Lung (tissue), 12 donors: ENCODE results near the gene CCS. TPM values are rescaled to one million over a fixed set of nuclear protein-coding genes. Genes with fewer than 3 reads are reported as not detected.
A peak's percentile ranks its signal among the peaks of the same experiment; 100 is the strongest.

Source experiments
- ATAC-seq: fragments of 200-7000 bp; cut with Tn5 transposase; one replicate; pipeline ENCODE4 v1.9.1; 2020; ENCODE audit warnings: moderate number of reproducible peaks; ENCODE audit not compliant: insufficient read depth, low FRiP score
- DNase-seq, 3 donors: peaks; one replicate each; pipeline ENCODE4 v3.0.0-alpha.2; 2013 to 2017
- H3K27ac ChIP-seq, 2 donors: one replicate each; pipeline ENCODE4 v1.5.1; 2013; ENCODE audit warnings: mild to moderate bottlenecking in 2 of 2, moderate library complexity in 2 of 2, control low read depth in 1 of 2, inconsistent platforms in 1 of 2, low read depth in 1 of 2, low read length in 1 of 2
- H3K27me3 ChIP-seq, 3 donors: one replicate each; pipeline ENCODE4 v1.5.1; 2013; ENCODE audit warnings: low read length in 2 of 3; ENCODE audit not compliant: control insufficient read depth in 3 of 3, insufficient read depth in 3 of 3
- H3K36me3 ChIP-seq, 4 donors: one replicate each; pipeline ENCODE4 v1.5.1; 2013; ENCODE audit warnings: low read length in 4 of 4, mild to moderate bottlenecking in 1 of 4, moderate library complexity in 1 of 4; ENCODE audit not compliant: control insufficient read depth in 4 of 4, insufficient read depth in 4 of 4
- H3K4me1 ChIP-seq, 5 donors: one replicate each; pipeline ENCODE4 v1.5.1; 2013; ENCODE audit warnings: low read length in 5 of 5, mild to moderate bottlenecking in 2 of 5, moderate library complexity in 1 of 5; ENCODE audit not compliant: control insufficient read depth in 5 of 5, insufficient read depth in 5 of 5
- H3K4me3 ChIP-seq: one replicate; pipeline ENCODE4 v1.5.1; 2013; ENCODE audit warnings: mild to moderate bottlenecking, control low read depth, moderate library complexity
- H3K9ac ChIP-seq, 2 donors: one replicate each; pipeline ENCODE4 v1.5.1; 2013; ENCODE audit warnings: low read length in 2 of 2, control low read depth in 1 of 2; ENCODE audit not compliant: insufficient read depth in 1 of 2
- H3K9me3 ChIP-seq, 4 donors: one replicate each; pipeline ENCODE4 v1.5.1; 2013; ENCODE audit warnings: low read length in 3 of 4, mild to moderate bottlenecking in 1 of 4, moderate library complexity in 1 of 4; ENCODE audit not compliant: control insufficient read depth in 4 of 4, insufficient read depth in 3 of 4
- CTCF ChIP-seq: IDR thresholded peaks from 2 replicates; pipeline ENCODE4 v1.5.1; 2012; ENCODE audit warnings: mild to moderate bottlenecking; ENCODE audit errors: control extremely low read depth, extremely low read depth
- WGBS, 2 donors: extraction: QIAGEN DNeasy Blood & Tissue Kit; methylation state at CpG; one replicate each; pipeline ENCODE4 v1.1.7; 2013; 5-methylcytosine and 5-hydroxymethylcytosine counted together
- polyA plus RNA-seq, 2 donors: library from polyadenylated mRNA; stranded (reverse); fragments of 200-250 nt; gene quantifications; one replicate each; pipeline ENCODE4 v1.2.1, GENCODE V29; 2013
- total RNA-seq, 2 donors: library from RNA; depleted of rRNA in 1 of 2; stranded (reverse); fragments of >200 nt in 1 of 2; gene quantifications; one replicate each; pipeline ENCODE4 v1.2.1, GENCODE V29; 2014 to 2021
- donor health status: control.
- donor health status: control.
- donor health status: Bipolar disorder and iron deficiency.
- donor health status: healthy.
- donor health status: DM: yes; HTN: yes; CAD: no.

CCS gene
- total and polyA plus RNA-seq, 4 donors: 32.7 to 52.2 (median 36.2) TPM

- Histone ChIP-seq H3K36me3 (peaks cover 0 to 2% (median 0%) of the 10 kb centered on the region in 4 donors), H3K27ac (peak within 1 kb of the TSS in 1 of 2 donors; percentile 24), H3K9ac (no peak within 1 kb of the TSS), H3K4me3 (peak within 1 kb of the TSS; percentile 56), H3K9me3 (no peaks in the 10 kb centered on the region), H3K27me3 (no peaks in the 10 kb centered on the region), H3K4me1 (peaks cover 0 to 10% (median 0%) of the 10 kb centered on the region in 5 donors)
- ATAC-seq (peak; percentile 81), DNase-seq (peak; percentile 70 to 82 (median 79))
- WGBS, 2 donors: 4 to 5% methylated on average over 69 to 77 of the region's 77 CpGs
- no peak for TF ChIP-seq CTCF
Observed at GRCh38 chr11:66568124-66568916, 24.7 kb upstream of the CCS start, which contains the start of gene CTSF. CTSF (minus strand) TSS chr11:66568606; CDS start chr11:66568486, 120 bp downstream.

GRCh38 chr11:66569076-66569475 lies 23.9 kb upstream of the CCS start:
- peaks cover 0 to 10% (median 0%) of the 10 kb centered on the region in 5 donors for H3K4me1 ChIP-seq
- TF ChIP-seq CTCF: no peak
- no peak for ATAC-seq
- peaks cover 0 to 2% (median 0%) of the 10 kb centered on the region in 4 donors for H3K36me3 ChIP-seq
- H3K4me3 ChIP-seq: no peak overlapping the region
- DNase-seq: no peak
- no peak overlapping the region for H3K27ac ChIP-seq
- H3K9ac ChIP-seq: no peak overlapping the region
- no peaks in the 10 kb centered on the region for H3K27me3 ChIP-seq
- H3K9me3 ChIP-seq: no peaks in the 10 kb centered on the region
- WGBS, 2 donors: 87 to 89% methylated on average over 7 of the region's 7 CpGs

GRCh38 chr11:66570079-66570849 lies 22.7 kb upstream of the CCS start:
- DNase-seq (no peak), ATAC-seq (no peak)
- H3K27ac ChIP-seq: no peak overlapping the region
- TF ChIP-seq CTCF: no peak
- peaks cover 0 to 2% (median 0%) of the 10 kb centered on the region in 4 donors for H3K36me3 ChIP-seq
- H3K27me3 ChIP-seq: no peaks in the 10 kb centered on the region
- no peak overlapping the region for H3K4me3 ChIP-seq
- H3K9ac ChIP-seq: no peak overlapping the region
- H3K9me3 ChIP-seq: no peaks in the 10 kb centered on the region
- WGBS, 2 donors: 55 to 63% methylated on average over 5 of the region's 5 CpGs
- H3K4me1 ChIP-seq: peaks cover 0 to 10% (median 0%) of the 10 kb centered on the region in 5 donors
